ENCODE data around the gene UCMA.

UCMA gene

GRCh38 chr10:13184730-13185514, 49.3 kb downstream of the UCMA start:
- no peak for DNase-seq

- no peak for DNase-seq
Measured at GRCh38 chr10:13184276-13184675, 49.9 kb downstream of the UCMA start.

- DNase-seq = no peak
Measured at GRCh38 chr10:13183625-13184024, 50.5 kb downstream of the UCMA start.

- DNase-seq = no peak
Measured at GRCh38 chr10:13182424-13182823, 51.8 kb downstream of the UCMA start.

- DNase-seq = no peak
Measured at GRCh38 chr10:13180788-13181187, 53.4 kb downstream of the UCMA start.

GRCh38 chr10:13173616-13174015, 60.6 kb downstream of the UCMA start:
- no peak for DNase-seq

Measured in SW 1271 (cell line).